NK-92 treated with Interleukin-12 subunit alpha and Interleukin-12 subunit beta, amount 100 ng/mL, for 24 hours (cell line): ENCODE results near the gene NETO1.

Experiments
- DNase-seq: peaks from one replicate; lab custom pipeline; 2025; lab: John Stamatoyannopoulos, UW

NETO1 gene

GRCh38 chr18:72843743-72844142, 24.0 kb downstream of the NETO1 start:
- no peak for DNase-seq

- DNase-seq: no peak
These were observed 27.7 kb downstream of the NETO1 start for GRCh38 chr18:72840109-72840508.

GRCh38 chr18:72834731-72835130, 33.1 kb downstream of the NETO1 start:
- DNase-seq: no peak

DNA sequence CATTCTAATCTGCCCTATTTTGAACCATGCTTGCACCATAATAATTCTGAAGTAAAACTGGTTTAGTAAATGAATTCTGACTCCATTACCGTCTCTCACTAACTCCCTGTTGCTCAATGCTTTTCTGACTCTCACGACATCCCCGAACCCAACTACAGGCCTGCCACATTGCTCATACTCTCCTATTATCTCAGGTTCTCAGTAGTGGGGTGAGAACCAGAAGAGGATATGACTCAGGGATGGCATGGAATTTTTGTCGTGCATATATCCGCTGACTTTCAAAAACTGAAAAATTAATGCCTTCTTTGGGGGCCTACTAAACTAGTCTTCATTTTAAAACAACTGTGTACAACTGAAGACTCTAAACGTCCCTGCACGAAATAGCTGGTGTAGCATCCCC, 34.3 kb downstream of the NETO1 start:
- no peak for DNase-seq

GRCh38 chr18:72830109-72830508, 37.7 kb downstream of the NETO1 start:
- DNase-seq: no peak

DNA sequence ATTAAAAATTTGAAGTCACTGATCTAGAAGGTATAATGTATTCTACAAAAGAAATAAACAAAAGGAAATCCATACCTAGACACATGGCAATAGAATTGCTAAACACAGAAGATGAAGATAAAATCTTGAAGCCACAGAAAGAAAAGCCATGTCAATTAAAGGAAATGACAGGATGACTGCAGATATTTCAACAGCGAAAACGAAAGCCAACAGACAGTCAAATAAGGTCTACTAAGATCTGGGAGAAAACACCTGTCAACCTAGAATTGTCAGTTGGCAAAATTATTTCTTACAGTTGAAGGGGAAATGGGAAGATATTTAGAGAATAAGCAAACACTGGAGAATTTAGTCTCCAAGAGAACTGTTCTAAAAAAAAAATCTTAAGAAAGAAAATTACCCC, 39.2 kb downstream of the NETO1 start:
- no peak for DNase-seq

- no peak for DNase-seq
These were observed 41.1 kb downstream of the NETO1 start for GRCh38 chr18:72826736-72827135.

GRCh38 chr18:72823345-72823744, 44.4 kb downstream of the NETO1 start:
- DNase-seq: no peak

- no peak for DNase-seq
These were observed 45.6 kb downstream of the NETO1 start for GRCh38 chr18:72822202-72822601.

GRCh38 chr18:72820571-72820970, 47.2 kb downstream of the NETO1 start:
- no peak for DNase-seq

GRCh38 chr18:72819050-72819449, 48.7 kb downstream of the NETO1 start:
- DNase-seq: no peak

GRCh38 chr18:72811047-72811446, 56.7 kb downstream of the NETO1 start:
- DNase-seq: no peak

DNA sequence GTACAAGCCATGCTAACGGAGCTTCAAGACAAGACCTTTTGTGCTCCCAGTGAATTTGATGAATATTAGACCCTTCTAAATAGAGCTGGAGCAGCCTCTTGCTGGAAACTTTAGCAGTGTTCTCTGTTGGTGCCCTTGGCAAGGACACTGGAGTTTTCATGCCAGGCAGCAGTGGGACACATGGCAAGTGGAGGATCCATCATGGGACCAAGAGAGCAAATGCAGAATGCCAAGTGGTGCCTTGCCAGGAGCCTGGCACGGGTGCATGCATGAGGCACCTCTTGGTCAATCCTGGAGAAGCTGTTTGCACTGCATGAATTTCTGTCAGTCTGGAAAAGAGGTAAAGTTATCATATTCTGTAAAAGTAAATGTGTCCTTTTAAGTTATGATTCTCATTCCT, 59.1 kb downstream of the NETO1 start:
- no peak for DNase-seq

DNA sequence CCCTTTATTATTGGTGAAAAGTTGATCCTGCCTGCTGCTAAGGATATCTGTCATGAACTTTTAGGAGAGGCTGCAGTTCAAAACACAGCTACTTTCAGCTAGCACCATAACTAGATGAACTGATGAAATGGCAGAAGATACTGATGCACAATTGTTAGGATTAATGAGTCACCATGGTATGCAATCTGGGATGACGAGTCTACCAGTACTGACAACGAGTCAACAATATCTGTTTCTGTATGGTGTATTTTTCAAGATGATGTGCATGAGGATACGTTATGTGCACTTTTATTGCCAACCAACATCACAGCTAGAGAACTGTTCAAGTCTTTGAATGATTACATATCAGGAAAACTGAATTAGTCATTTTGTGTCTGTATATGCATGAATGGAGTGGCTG, 68.7 kb downstream of the NETO1 start:
- DNase-seq: no peak

DNA sequence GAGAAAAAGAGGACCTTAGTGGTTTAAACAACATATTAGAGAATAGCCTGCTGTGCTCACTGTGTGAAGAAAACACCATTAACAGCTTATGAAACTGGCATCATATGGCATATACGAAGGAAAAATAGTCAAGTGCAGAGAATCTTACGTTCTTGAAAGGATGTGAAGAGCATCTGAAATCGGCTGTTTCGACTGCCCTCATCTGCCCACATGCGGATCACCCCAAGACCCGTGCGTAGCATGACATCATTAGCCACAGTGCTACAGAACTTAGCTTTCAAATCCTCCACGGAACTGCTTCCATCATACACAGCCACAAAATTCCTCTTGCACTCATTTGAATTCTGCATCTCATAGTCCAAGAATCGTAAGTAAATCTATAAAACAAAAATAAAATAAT, 84.3 kb downstream of the NETO1 start:
- no peak for DNase-seq

DNA sequence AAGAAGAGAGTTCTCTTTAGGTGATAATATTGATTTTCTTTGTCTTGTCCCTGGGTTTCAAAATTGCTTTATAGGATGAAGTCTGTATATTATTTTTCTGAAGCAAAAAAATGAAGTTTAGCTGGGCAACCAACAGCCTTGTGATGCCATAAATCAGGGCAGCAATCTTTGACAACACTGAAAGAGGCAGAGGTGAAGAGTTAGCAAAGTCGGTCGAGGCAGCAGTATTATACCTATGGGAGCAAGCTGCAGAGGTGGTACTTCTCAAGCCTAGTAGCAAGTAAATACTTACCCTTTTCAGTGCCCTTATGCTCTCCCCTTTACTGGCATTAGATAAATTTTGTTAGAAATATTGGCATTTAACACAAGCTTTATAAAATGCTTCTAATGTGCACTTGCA, 92.9 kb downstream of the NETO1 start:
- DNase-seq: no peak

DNA sequence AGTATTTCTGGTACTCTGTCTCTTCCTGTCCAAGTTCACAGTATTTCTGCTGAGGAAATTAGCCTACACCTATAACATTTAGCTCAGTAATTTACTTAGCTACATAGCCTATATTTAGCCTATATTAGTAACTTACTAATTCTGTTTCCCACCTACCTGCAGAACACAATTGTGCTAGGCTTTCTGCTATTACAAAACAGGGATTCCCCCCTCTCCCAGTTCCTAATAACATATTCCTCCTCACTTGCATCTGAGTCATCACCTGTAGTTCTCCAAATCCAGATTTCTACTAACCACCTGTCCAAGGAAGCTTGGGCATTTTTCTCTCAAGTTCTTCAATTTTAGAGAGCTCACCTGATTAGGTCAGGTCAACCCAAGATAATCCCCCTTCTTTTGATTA, 94.9 kb downstream of the NETO1 start:
- no peak for DNase-seq

DNA sequence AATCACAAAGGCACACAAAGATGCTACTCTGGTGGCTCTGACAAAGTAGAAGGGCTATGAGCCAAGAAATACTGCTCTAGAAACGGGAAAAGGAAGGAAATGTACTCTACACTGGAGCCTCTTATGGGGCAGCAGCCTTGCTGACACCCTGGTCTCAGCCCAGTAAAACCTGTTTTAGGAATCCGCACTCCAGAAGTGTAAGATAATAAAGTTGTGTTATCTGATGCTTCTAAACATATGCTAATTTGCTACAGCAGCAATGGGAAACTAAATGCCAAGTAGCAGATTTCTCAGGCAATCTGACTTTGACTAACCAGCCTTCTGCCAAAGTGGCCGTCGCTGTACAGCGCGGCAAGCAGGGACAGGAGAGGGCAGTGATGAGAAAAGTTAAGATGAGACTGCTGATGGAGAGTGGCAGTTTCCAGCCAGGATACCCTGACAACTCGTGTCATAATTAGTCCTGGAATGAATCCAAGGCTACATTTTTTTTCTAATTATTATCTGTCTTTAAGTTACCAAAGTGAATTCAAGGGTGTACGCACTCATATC, 99.0 kb downstream of the NETO1 start:
- no peak for DNase-seq

GRCh38 chr18:72762515-72763122, 105.2 kb downstream of the NETO1 start:
- DNase-seq: no peak

DNA sequence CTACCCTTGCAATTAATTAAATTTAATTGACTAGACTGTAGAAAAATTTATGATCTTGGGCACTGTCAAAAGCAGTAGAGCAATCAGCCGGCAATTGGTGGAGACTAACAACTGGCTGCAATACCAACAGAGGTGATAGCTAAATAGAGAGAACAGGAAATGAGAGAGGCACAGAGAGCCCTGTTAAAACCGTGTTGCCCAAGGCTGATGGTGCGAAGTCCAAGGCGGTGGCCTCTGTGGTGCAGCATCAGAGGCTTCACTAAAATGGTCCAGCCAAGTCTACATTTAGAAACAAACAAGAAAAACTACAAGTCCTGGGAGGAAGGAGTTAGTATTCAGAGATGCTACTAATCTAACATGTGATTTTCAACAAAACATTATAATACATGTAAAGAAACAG, 115.6 kb downstream of the NETO1 start:
- no peak for DNase-seq

- no peak for DNase-seq
These were observed 125.8 kb downstream of the NETO1 start for GRCh38 chr18:72742002-72742401.

- no peak for DNase-seq
These were observed 129.7 kb downstream of the NETO1 start for GRCh38 chr18:72738136-72738535.

- DNase-seq: no peak
These were observed 140.0 kb downstream of the NETO1 start for GRCh38 chr18:72727776-72728175.

- no peak for DNase-seq
These were observed 140.6 kb downstream of the NETO1 start for GRCh38 chr18:72727038-72727655.
